Smooth muscle cell (in vitro differentiated cells): ENCODE measurements around the gene CRTAC1. TPM values are rescaled to one million over a fixed set of nuclear protein-coding genes. Genes with fewer than 3 reads are reported as not detected.

Source experiments
- DNase-seq: peaks from one replicate; lab custom pipeline; 2025; ENCODE audit not compliant: unreplicated experiment; lab: John Stamatoyannopoulos, UW
- H2AFZ ChIP-seq: fragments of 200-600 bp; sonication (generic); 2 replicates; pipeline ENCODE4 v1.6.0; 2016; ENCODE audit warnings: antibody characterized with exemption, low read depth, mild to moderate bottlenecking
- H3F3A ChIP-seq: fragments of 200-600 bp; sonication (generic); 2 replicates; pipeline ENCODE4 v1.6.0; 2017; ENCODE audit warnings: antibody characterized with exemption, low read depth
- H3K27ac ChIP-seq: fragments of 200-600 bp; sonication (generic); 2 replicates; pipeline ENCODE4 v1.5.1; 2016; ENCODE audit warnings: low read depth, mild to moderate bottlenecking
- H3K27me3 ChIP-seq: fragments of 200-600 bp; sonication (generic); 2 replicates; pipeline ENCODE4 v1.6.1; 2016; ENCODE audit warnings: low read depth, mild to moderate bottlenecking
- H3K36me3 ChIP-seq: fragments of 200-600 bp; sonication (generic); 2 replicates; pipeline ENCODE4 v1.5.1; 2016; ENCODE audit warnings: low read depth
- H3K4me1 ChIP-seq: fragments of 200-600 bp; sonication (generic); 2 replicates; pipeline ENCODE4 v1.5.1; 2016; ENCODE audit warnings: low read depth
- H3K4me2 ChIP-seq: fragments of 200-600 bp; sonication (generic); 2 replicates; pipeline ENCODE4 v1.6.0; 2016; ENCODE audit warnings: mild to moderate bottlenecking
- H3K4me3 ChIP-seq: fragments of 200-600 bp; sonication (generic); 2 replicates; pipeline ENCODE4 v1.5.1; 2016; ENCODE audit warnings: mild to moderate bottlenecking
- H3K79me2 ChIP-seq: fragments of 200-600 bp; sonication (generic); 2 replicates; pipeline ENCODE4 v1.6.0; 2016; ENCODE audit warnings: low read depth, mild to moderate bottlenecking
- H3K9ac ChIP-seq: fragments of 200-600 bp; sonication (generic); 2 replicates; pipeline ENCODE4 v1.6.0; 2016; ENCODE audit warnings: low read depth
- H3K9me3 ChIP-seq: fragments of 200-600 bp; sonication (generic); replicated peaks from 2 replicates; pipeline ENCODE4 v1.5.1; 2016; ENCODE audit warnings: low read depth
- H4K20me1 ChIP-seq: fragments of 200-600 bp; sonication (generic); 2 replicates; pipeline ENCODE4 v1.6.0; 2016; ENCODE audit warnings: low read depth
- WGBS: methylation state at CpG from one replicate; pipeline ENCODE4 v1.1.7; 2016; ENCODE audit warnings: low lambda C conversion rate; 5-methylcytosine and 5-hydroxymethylcytosine counted together
- polyA plus RNA-seq: library from polyadenylated mRNA; unstranded; fragments of >200 nt; fragmentation: Nextera tagmentation; extraction: Ambion mirVana; gene quantifications from 2 replicates; pipeline ENCODE4 v1.2.1, GENCODE V29; 2016
- total RNA-seq: library from RNA; depleted of rRNA; stranded (reverse); fragments of >200 nt; gene quantifications from 2 replicates; pipeline ENCODE4 v1.2.3, GENCODE V29; 2014
- TF ChIP-seq, protein P1 (sequence below): fragments of 200-600 bp; sonication (generic); IDR thresholded peaks from 2 replicates; pipeline ENCODE4 v1.5.1; 2017; ENCODE audit warnings: borderline replicate concordance, mild to moderate bottlenecking, antibody characterized with exemption; ENCODE audit not compliant: insufficient read depth, poor library complexity, severe bottlenecking

CRTAC1 gene
- total and polyA plus RNA-seq, 2 experiments from 2014 or later: 0.31 to 0.65 TPM

GRCh38 chr10:97892939-97893338 is 137.5 kb downstream of the CRTAC1 start:
- no peak for DNase-seq
- TF ChIP-seq, protein P1, sequence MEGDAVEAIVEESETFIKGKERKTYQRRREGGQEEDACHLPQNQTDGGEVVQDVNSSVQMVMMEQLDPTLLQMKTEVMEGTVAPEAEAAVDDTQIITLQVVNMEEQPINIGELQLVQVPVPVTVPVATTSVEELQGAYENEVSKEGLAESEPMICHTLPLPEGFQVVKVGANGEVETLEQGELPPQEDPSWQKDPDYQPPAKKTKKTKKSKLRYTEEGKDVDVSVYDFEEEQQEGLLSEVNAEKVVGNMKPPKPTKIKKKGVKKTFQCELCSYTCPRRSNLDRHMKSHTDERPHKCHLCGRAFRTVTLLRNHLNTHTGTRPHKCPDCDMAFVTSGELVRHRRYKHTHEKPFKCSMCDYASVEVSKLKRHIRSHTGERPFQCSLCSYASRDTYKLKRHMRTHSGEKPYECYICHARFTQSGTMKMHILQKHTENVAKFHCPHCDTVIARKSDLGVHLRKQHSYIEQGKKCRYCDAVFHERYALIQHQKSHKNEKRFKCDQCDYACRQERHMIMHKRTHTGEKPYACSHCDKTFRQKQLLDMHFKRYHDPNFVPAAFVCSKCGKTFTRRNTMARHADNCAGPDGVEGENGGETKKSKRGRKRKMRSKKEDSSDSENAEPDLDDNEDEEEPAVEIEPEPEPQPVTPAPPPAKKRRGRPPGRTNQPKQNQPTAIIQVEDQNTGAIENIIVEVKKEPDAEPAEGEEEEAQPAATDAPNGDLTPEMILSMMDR: no peak
- H3K4me3 ChIP-seq: no peak overlapping the region
- H3K36me3 ChIP-seq: no peaks in the 10 kb centered on the region
- no peaks in the 10 kb centered on the region for H4K20me1 ChIP-seq
- peaks cover 13% of the 10 kb centered on the region for H3K27me3 ChIP-seq
- no peaks in the 10 kb centered on the region for H3K79me2 ChIP-seq
- no peaks in the 10 kb centered on the region for H3K9me3 ChIP-seq
- peaks cover 7% of the 10 kb centered on the region for H3F3A ChIP-seq
- H2AFZ ChIP-seq: no peak overlapping the region
- H3K27ac ChIP-seq: no peak overlapping the region
- H3K9ac ChIP-seq: no peak overlapping the region
- peaks cover 15% of the 10 kb centered on the region for H3K4me1 ChIP-seq
- H3K4me2 ChIP-seq: no peak overlapping the region
- 86% methylated on average over 2 of the region's 2 CpGs for WGBS

- no peak overlapping the region for H3K4me2 ChIP-seq
- no peak for DNase-seq
- no peak overlapping the region for H2AFZ ChIP-seq
- no peaks in the 10 kb centered on the region for H3K9me3 ChIP-seq
- H3K27ac ChIP-seq: no peak overlapping the region
- H3K27me3 ChIP-seq: peaks cover 13% of the 10 kb centered on the region
- H3K79me2 ChIP-seq: no peaks in the 10 kb centered on the region
- H3K9ac ChIP-seq: no peak overlapping the region
- TF ChIP-seq, protein P1: no peak
- no peak overlapping the region for H3K4me3 ChIP-seq
- H3K36me3 ChIP-seq: no peaks in the 10 kb centered on the region
- no peaks in the 10 kb centered on the region for H4K20me1 ChIP-seq
- H3K4me1 ChIP-seq: peaks cover 15% of the 10 kb centered on the region
- peaks cover 8% of the 10 kb centered on the region for H3F3A ChIP-seq
- WGBS: 82% methylated on average over 2 of the region's 2 CpGs
These were observed 137.9 kb downstream of the CRTAC1 start for GRCh38 chr10:97892506-97892905.

DNA sequence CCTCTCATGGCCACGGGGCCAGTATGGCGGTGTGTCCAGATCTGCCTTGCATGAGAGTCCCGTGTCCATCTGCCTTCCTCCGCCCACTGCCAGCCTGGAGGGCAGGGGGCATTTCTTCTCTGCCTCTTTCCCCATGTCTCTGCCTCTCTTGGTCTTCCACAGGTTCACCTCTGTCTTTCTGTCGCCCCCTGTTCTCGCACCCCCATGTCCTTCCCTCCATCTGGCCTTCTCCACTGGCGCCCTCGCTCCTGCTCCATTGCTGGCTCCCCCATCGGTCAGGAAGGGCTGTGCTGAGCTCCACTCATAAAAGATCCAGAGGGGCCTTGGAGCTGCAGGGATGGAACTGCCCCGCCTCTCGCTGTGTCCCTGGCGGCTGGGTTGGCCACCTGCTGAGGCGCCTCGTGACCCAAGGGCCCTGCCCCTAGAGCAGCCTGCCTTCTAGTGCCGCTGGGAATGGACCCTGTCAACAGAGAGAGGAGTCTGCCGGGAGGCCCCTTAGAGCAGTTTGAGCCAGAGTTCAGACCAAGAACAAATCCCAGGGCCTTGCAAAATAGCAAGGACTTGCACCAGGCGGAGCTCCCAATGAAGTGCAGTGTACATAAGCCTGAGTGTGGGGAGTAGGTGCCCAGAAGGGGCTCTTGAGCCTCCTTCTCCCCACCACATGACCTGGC is 138.8 kb downstream of the CRTAC1 start:
- peaks cover 8% of the 10 kb centered on the region for H3K27me3 ChIP-seq
- no peak overlapping the region for H3K4me3 ChIP-seq

More for the DNA sequence above, 138.8 kb downstream of the CRTAC1 start:
- H3K4me1 ChIP-seq: peaks cover 15% of the 10 kb centered on the region
- TF ChIP-seq, protein P1: no peak
- H3K79me2 ChIP-seq: no peaks in the 10 kb centered on the region
- H3K9me3 ChIP-seq: no peaks in the 10 kb centered on the region
- WGBS: 88% methylated on average over 17 of the region's 17 CpGs
- H4K20me1 ChIP-seq: no peaks in the 10 kb centered on the region
- no peak overlapping the region for H3K27ac ChIP-seq
- no peak overlapping the region for H3K4me2 ChIP-seq
- H2AFZ ChIP-seq: no peak overlapping the region
- DNase-seq: no peak
- peaks cover 8% of the 10 kb centered on the region for H3F3A ChIP-seq
- H3K9ac ChIP-seq: no peak overlapping the region
- H3K36me3 ChIP-seq: no peaks in the 10 kb centered on the region
